ENCODE measurements around the gene PANK2.

The PANK2 gene

GRCh38 chr20:3846740-3847428, 42.3 kb upstream of the PANK2 start, which contains the start of gene MAVS:
Gene MAVS, plus strand, starts transcription at chr20:3846834. Its CDS starts 7,791 bp downstream, at chr20:3854625.
- TF ChIP-seq RAD21 (IDR thresholded peaks at IDR 0.05; ENCODE audit: low read depth) (no peak), CEBPB (IDR thresholded peaks at IDR 0.05) (peak; percentile 19; the same call in 1 of the 2 replicates), USF1 (IDR thresholded peaks at IDR 0.05) (peak; percentile 49; the same call in 1 of the 2 replicates), TAF1 (IDR thresholded peaks at IDR 0.05; ENCODE audit: low read depth) (peak; percentile 78), FOXM1 (IDR thresholded peaks at IDR 0.05; ENCODE audit: borderline replicate concordance, low read depth) (no peak), YY1 (IDR thresholded peaks at IDR 0.05; ENCODE audit: low read depth) (peak; percentile 25; the same call in 1 of the 2 replicates), CREB1 (IDR thresholded peaks at IDR 0.05; ENCODE audit: low read depth) (no peak), EGR1 (IDR thresholded peaks at IDR 0.05) (no peak), ZBTB7A (IDR thresholded peaks at IDR 0.05; ENCODE audit: low read depth) (peak; percentile 99), TEAD4 (IDR thresholded peaks at IDR 0.05) (no peak), REST (IDR thresholded peaks at IDR 0.05; ENCODE audit: low read depth) (0 out of 2 replicates have a peak, but pooled peaks have one; percentile 20), NFIC (IDR thresholded peaks at IDR 0.05) (no peak), EP300 (IDR thresholded peaks at IDR 0.05; ENCODE audit: borderline replicate concordance) (no peak), TCF12 (IDR thresholded peaks at IDR 0.05; ENCODE audit: low read depth) (no peak)
- TF ChIP-seq, protein P1, sequence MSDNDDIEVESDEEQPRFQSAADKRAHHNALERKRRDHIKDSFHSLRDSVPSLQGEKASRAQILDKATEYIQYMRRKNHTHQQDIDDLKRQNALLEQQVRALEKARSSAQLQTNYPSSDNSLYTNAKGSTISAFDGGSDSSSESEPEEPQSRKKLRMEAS (IDR thresholded peaks at IDR 0.05): peak; percentile 35

DNA sequence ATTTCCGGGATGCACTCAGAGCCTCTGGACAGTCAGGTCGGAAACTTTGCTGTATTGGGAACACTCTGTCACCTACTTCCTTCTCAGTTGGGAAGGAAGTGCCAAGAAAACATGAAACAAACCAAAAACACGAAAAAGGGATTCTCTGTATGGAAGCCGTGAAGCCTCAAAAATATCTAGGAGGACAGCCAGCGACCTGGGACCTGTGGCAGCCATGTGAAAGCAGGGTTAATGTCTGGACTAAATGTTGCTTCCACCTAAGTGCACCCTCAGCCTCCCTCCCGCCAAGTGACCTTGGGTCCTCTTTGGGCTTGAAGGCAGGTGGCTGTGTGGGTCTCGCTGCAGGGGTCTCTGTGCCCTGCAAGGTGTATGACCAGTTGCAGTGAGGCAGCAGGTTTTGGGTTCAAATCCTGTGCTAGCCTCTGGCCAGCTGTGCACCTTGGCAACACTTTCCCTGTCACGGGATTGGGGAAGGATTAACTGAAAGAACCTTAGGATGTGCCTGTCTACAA, 41.7 kb upstream of the PANK2 start:
- TF ChIP-seq TEAD4 (IDR thresholded peaks at IDR 0.05): no peak
- no peak for TF ChIP-seq TCF12 (IDR thresholded peaks at IDR 0.05; ENCODE audit: low read depth)
- TF ChIP-seq TAF1 (IDR thresholded peaks at IDR 0.05; ENCODE audit: low read depth): no peak
- TF ChIP-seq USF1 (IDR thresholded peaks at IDR 0.05): no peak
- no peak for TF ChIP-seq CEBPB (IDR thresholded peaks at IDR 0.05)
- TF ChIP-seq FOXM1 (IDR thresholded peaks at IDR 0.05; ENCODE audit: borderline replicate concordance, low read depth): no peak
- TF ChIP-seq, protein P1 (IDR thresholded peaks at IDR 0.05): no peak
- TF ChIP-seq EGR1 (IDR thresholded peaks at IDR 0.05): no peak
- TF ChIP-seq CREB1 (IDR thresholded peaks at IDR 0.05; ENCODE audit: low read depth): no peak

- TF ChIP-seq EGR1 (IDR thresholded peaks at IDR 0.05): no peak
- no peak for TF ChIP-seq CEBPB (IDR thresholded peaks at IDR 0.05)
- TF ChIP-seq RAD21 (IDR thresholded peaks at IDR 0.05; ENCODE audit: low read depth): no peak
- TF ChIP-seq CREB1 (IDR thresholded peaks at IDR 0.05; ENCODE audit: low read depth): no peak
- no peak for TF ChIP-seq NFIC (IDR thresholded peaks at IDR 0.05)
- TF ChIP-seq TAF1 (IDR thresholded peaks at IDR 0.05; ENCODE audit: low read depth): no peak
Observed at GRCh38 chr20:3848565-3848964, 40.6 kb upstream of the PANK2 start.

- TF ChIP-seq TCF12 (IDR thresholded peaks at IDR 0.05; ENCODE audit: low read depth) (no peak), TAF1 (IDR thresholded peaks at IDR 0.05; ENCODE audit: low read depth) (no peak), FOXM1 (IDR thresholded peaks at IDR 0.05; ENCODE audit: borderline replicate concordance, low read depth) (no peak), RAD21 (IDR thresholded peaks at IDR 0.05; ENCODE audit: low read depth) (no peak), TEAD4 (IDR thresholded peaks at IDR 0.05) (no peak), CREB1 (IDR thresholded peaks at IDR 0.05; ENCODE audit: low read depth) (no peak), NFIC (IDR thresholded peaks at IDR 0.05) (no peak), YY1 (IDR thresholded peaks at IDR 0.05; ENCODE audit: low read depth) (no peak), REST (IDR thresholded peaks at IDR 0.05; ENCODE audit: low read depth) (no peak), USF1 (IDR thresholded peaks at IDR 0.05) (no peak), ZBTB7A (IDR thresholded peaks at IDR 0.05; ENCODE audit: low read depth) (no peak)
Observed at GRCh38 chr20:3854462-3854871, 34.7 kb upstream of the PANK2 start.

- TF ChIP-seq CEBPB (IDR thresholded peaks at IDR 0.05) (no peak), TCF12 (IDR thresholded peaks at IDR 0.05; ENCODE audit: low read depth) (no peak), RAD21 (IDR thresholded peaks at IDR 0.05; ENCODE audit: low read depth) (no peak), FOXM1 (IDR thresholded peaks at IDR 0.05; ENCODE audit: borderline replicate concordance, low read depth) (no peak), TAF1 (IDR thresholded peaks at IDR 0.05; ENCODE audit: low read depth) (no peak), ZBTB7A (IDR thresholded peaks at IDR 0.05; ENCODE audit: low read depth) (no peak), YY1 (IDR thresholded peaks at IDR 0.05; ENCODE audit: low read depth) (no peak), NFIC (IDR thresholded peaks at IDR 0.05) (no peak), CREB1 (IDR thresholded peaks at IDR 0.05; ENCODE audit: low read depth) (no peak), TEAD4 (IDR thresholded peaks at IDR 0.05) (no peak), EP300 (IDR thresholded peaks at IDR 0.05; ENCODE audit: borderline replicate concordance) (no peak), USF1 (IDR thresholded peaks at IDR 0.05) (no peak), EGR1 (IDR thresholded peaks at IDR 0.05) (no peak), REST (IDR thresholded peaks at IDR 0.05; ENCODE audit: low read depth) (no peak)
- TF ChIP-seq, protein P1 (IDR thresholded peaks at IDR 0.05): no peak
Observed at GRCh38 chr20:3857405-3857804, 31.8 kb upstream of the PANK2 start.
